GM18508 (cell line): ENCODE data around the gene NBAS.
"Not testable (repeated sequence)": the region's sequence is repeated elsewhere in the genome, so short reads cannot be mapped to it uniquely, and the experiment has no call there.

Experiments
- ATAC-seq: cut with Tn5 transposase; IDR thresholded peaks from one replicate; pipeline ENCODE4 v1.9.1; 2021; ENCODE audit warnings: moderate number of reproducible peaks; ENCODE audit not compliant: insufficient read depth, unreplicated experiment

The NBAS gene

DNA sequence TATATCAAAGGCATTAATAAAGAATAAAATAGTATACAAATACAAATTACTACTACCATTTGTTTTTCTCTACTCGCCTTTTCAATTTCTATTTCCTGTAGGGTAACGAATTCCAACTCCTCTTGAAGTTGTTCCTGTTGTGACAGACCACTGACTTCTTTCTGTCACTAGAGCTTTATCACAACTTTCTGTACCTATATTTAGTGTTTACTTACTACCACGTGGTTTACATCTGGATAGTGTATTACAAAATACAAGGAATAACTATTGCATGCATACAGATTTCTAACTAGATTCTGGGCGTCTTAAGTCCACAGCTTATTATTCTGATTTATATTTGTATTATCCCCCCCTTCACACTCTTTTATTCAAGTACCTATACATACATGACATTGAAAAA lies 22.3 kb downstream of the NBAS start:
- ATAC-seq = no peak

DNA sequence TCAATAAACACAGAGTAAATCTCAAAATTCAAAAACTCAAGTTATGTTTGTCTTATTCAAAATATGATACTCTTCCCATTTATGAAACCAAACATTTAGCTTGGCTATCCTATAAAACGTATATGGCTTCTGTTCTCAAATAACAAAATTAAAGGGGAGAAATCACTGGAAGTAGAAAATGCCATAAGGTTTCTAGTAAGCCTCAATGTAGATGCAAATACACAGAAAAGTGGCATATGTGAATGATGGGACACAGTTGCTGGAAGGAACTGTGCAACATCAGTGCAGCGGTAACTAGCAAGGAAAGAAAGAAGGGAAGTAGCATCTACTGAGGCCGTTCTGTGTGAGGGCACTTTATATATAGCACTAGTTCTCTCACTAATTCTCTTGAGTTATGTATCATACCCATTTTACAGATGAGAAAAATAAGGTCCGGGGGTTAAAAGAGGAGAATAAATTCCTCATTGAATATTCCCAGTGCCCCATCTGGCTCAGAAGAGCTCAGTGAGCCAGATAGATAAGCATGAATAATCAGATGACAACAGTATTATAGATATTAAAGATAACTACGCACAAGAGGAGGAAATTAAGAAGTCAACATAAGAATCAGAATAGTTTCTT lies 27.2 kb downstream of the NBAS start:
- no peak for ATAC-seq

DNA sequence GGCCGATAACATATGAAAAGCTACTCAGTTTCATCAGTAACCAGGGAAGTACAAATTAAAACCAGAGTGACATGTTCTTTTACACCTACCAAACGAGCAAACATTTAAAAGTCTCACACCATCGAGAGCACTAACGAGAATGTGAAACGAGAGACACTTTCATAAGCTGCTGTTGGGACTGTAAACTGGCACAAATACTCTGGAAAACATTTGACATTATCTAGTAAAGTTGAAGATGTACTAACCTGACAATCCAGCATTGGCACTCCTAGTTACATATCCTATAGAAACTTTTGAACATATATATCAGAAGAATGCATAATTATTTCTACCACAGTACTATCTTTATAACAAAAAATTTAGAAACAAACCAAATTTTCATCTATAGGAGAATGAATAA lies 28.1 kb downstream of the NBAS start:
- no peak for ATAC-seq

DNA sequence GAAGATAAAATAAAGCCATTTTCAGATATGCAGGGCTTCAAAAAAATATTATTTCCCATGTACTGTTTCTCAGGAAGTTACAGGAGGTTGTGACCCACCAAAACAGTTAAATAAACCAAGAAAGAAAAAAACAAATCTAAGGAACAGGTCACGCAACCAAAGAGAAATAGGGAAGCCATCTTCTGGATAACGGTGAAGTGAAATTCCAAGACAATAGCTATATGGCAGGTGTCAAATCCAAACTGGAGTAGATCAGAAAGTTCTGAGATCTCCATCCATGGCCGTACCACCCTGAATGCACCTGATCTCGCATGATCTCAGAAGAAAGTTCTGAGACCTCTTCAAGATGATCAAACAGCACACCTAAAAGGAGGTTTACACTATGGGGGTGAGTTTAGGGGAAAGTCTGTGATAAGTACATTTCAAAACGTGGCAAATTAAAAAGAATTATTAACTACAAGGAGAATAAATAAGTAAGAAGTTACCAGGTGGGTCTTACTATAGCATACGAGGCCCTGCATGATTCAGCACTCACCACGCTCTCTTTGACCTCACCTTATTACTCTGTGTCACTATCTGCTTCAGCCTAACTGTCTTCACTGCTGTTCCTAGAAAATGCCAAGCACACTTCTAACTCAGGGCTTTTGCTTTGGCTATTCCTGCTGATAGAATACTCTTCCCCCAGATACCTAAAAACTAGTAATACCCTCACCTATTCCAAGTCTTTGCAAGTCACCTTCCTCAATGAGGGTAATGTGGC lies 29.9 kb downstream of the NBAS start:
- ATAC-seq = no peak

DNA sequence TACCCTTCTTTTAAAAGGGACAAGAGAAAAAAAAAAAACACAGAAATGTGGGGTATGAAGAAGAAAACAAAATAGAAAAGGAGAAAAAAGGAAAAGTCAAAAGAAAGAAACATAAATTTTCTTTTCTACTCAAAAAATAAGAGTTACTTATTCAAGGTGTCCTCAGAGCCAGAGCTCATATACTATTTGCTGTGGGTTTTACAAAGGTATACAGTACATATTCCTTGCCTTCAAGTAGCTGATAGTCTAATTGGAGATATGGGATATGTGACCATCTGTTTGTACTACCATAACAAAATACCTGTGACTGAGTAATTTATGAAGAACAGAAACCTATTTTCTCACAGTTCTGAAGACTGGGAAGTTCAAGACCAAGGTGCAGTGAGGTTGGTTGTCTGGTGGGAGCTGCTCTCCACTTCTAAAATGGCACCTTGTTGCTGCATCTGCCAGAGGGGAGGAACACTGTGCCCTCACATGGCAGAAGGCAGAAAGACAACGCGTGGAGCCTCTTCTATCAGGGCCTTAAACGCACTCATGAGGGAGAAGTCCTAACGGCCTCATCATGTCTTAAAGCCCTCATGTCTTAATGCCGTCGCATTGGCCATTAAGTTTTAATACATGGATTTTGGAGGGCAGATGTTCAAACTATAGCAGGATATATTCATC lies 33.9 kb downstream of the NBAS start:
- no peak for ATAC-seq

DNA sequence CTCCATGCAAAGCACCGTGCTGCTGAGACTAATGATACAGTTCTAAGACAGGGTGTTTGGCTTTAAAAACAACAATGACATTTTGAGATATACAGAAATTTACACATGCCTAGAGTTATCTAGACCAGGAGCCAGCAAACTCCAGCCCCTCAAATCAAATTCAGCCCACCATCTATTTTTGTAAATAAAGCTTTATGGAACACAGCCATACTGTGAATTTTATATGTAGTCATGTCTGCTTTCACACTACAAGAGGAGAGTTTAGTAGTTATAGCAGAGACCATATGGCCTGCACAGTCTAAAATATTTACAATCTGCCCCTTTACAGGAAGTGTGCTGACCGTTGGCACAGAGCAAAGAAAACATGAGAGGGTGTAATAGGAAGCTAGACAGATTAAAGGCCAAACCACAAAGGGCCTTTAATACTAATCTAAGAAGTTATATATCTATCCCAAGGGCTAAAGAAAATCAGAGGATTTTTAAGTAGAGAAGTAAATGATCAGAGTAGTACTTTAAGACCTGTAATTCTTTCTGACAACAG lies 39.4 kb downstream of the NBAS start:
- ATAC-seq = no peak

DNA sequence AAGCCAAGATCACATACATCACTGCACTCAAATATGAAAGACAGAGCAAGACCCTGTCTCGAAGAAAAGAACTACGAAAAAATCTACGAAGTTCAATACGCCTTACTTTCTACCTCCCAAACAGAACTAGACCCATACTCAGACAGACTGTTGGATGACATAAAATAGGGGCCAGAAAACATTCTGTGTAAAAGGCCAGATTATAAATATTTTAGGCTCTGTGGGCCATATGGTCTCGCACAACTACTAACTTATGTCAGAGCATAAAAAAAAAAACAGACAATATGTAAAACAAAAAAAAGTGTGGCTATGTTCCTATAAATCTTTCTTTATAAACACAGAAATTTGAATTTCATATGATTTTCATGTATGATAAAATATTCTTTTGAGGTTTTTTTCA lies 40.8 kb downstream of the NBAS start:
- no peak for ATAC-seq

DNA sequence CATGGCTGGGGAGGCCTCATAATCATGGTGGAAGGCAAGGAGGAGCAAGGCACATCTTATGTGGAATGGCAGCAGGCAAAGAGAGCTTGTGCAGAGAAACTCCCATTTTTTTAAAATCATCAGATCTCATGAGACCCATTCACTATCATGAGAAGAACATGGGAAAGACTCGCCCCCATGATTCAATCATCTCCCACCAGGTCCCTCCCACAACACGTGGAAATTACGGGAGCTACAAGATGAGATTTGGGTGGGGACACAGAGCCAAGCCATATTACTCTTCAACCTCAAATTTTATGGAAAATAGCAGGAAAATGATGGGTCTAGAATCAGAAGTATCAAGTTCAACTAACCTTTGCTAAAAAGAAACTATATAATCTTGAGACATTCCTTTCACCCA lies 42.4 kb downstream of the NBAS start:
- not testable (repeated sequence) for ATAC-seq

DNA sequence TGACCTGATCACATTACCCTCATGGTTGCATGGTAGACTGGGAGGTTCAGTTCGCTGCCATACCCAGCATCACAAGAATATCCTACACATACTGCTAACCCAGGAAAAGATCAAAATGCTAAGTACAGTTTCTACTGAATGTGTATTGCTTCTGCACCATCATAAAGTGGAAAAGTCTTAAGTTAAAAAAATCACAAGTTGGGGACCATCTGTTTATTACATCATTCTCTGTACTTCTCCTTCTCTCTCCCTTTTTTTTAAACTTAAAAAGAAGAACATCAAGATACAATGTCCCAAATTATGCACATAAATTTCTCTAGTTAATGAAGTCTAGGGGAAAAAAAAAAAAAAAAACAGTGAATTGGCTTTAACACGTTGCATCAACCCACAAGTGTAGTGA lies 43.3 kb downstream of the NBAS start:
- ATAC-seq = no peak

DNA sequence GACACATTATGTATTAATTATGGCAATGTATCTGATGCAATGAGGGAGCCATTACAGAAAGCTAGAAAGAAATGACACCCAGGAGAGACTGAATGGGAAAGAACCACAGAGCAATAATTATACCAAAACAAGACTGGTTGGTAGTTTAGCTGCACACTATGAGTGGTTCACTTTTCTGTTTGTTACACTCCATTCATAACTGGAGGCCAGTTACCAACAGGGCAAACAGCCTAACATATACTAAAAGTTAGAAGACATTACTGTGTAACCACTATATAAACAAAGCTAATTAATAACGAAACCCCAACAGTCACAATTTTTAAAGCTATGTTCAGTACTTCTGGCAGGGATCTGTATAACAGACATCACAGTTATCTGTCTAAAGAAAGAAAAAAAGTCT lies 49.4 kb downstream of the NBAS start:
- ATAC-seq = no peak

DNA sequence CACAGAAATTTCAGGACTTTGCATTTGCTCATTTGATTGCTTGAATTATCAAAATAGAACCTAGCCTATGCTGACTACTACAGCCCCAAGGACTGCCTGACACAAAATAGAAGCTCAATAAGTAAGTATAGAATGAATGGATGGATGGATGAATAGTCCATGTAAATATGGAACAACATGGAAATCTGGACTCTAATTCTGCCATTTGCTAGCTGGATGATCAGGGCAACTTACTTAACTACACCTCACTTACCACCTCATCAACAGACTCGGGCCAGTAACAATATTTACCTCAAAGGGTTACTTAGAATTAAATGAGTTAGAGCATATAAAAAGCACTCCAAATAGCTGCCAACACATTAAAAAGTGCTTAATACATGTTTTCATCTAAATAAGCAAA lies 50.6 kb downstream of the NBAS start:
- ATAC-seq = no peak

DNA sequence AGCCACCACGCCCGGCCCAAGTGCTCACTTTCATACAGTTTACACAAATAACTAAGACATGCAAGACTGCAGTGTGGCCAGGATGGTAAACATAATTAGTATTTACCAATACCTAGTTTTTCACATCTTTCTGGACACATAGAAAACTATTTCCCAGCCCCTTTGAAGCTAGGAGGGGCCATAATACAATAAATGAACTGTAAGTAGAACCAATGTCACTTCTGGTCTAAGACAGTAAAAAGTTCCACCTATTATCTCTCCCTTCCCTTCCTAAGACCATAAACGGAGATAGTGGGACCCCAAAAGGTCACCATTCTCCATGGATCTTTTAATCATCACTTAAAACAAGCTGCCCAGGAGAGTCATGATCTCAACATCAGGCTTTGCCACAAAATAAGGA lies 51.0 kb downstream of the NBAS start:
- ATAC-seq = no peak

DNA sequence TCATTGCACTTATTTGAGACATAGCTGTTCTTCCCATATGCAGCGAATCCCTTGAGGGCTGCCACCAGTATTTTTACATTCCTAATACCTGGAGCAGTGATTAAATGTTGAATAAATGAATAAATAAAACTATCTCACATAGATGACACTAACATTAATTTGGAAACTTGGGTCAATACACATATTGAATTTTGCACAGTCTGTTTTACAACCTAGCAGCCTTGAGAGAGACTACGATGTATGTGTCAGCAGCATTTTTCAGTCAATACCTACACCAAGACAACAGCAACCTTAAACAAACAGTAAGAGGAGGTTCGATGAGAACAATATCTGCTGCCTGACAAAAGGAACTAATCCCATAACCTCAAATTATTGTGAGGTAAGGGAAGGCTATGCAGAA lies 53.4 kb downstream of the NBAS start:
- no peak for ATAC-seq

DNA sequence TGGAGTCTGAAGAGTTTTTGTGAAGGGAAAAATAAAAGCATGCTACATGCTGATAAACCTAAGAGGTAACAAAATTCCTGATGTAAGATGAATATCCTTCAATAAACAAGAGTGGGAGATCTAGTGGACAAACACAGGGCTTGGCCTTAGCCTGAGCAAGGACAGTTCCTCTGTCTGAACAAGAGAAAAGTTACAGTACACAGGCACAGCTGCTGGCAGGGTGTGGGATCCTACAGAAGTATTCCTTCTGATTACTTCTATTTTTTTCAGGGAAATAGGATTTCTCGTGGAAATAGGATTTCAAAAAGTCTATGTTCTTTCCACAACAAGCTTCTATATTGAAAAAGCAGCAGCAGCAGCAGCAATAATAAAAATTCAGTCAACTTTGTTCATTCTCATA lies 54.1 kb downstream of the NBAS start:
- no peak for ATAC-seq

DNA sequence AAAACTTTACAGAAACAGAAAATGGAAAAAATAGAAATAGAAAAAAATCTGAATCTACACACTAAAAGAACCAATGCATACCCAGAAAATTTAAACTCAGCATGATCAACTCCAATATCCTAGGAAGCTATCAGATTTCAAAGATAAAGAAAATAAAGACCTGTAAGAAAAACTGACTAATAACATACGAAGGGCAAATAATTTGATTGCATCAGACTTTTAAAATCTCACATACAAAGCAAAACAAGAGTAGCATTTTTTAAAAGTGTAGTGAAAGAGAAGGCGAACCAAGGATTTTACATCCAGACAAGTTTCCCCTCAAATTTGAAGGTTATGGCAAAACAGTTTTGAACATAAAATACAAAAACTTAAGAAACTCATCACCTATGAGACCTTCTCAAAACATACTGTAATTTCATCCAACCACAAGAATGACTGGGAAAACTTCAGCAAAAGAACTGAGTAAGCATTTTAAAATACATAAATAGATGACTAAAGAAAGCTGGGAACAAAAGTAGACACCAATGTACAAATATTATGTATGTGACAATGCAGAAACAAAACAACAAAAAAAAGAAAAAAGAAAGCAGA lies 54.8 kb downstream of the NBAS start:
- ATAC-seq = no peak

DNA sequence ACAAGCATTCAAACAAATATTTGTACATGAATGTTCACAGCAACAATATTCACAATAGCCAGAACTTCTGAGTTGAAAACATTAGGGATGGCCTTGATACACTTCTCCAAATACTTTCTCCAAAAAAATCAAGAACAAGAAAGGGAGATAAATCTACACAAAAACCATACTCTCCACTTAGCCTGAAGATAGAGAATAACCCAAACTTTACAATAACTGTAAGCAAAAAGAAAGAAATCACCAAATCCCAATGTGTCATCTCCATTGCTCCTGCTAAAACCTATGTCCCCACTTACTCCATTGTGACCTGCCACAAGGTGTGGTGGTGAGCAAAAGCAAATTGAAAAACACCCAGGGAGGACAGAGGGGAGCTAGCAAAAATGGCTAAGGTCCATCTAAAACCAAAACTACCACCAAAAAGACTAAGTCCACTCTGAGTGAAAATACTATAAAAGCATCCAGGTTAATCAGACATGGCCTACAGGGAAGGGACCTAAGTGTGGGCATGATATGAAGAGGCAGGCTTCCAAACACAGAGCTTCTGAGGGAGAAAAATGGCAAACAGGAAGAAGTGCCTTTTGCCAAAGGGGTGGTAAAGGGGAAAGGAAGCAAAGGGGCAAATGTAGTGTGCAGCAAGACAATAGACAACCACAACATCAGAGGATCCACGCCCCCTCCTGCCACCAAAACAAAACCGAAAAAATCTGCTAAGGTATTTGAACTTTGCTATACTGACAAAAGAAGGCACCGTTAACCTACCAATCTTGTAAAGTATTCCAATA lies 56.1 kb downstream of the NBAS start:
- no peak for ATAC-seq

DNA sequence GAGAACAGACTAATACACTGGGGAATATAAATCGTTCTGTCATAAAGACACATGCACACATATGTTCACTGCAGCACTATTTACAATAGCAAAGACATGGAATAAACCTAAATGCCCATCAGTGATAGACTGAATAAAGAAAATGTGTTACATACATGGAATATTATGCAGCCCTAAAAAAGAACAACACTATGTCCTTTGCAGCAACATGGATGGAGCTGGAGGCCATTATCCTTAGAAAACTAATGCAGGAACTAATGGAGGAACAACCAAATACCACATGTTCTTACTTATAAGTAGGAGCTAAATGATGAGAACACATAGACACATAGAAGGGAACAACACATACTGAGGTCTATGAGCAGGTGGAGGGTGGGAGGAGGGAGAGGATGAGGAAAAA lies 61.9 kb downstream of the NBAS start:
- not testable (repeated sequence) for ATAC-seq

DNA sequence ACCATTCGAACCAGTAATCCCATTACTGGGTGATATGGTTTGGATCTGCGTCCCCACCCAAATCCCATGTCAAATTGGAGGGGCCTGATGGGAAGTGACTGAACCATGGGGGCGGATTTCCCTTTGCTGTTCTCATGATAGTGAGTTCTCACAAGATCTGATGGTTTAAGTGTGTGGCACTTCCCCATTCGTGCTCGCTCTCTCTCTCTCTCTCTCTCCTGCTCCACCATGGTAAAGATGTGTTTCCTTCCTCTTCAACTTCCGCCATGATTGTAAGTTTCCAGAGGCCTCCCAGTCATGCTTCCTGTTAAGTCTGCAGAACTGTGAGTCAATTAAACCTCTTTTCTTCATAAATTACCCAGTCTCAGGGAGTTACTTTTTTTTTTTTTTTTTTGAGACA lies 62.6 kb downstream of the NBAS start:
- ATAC-seq = no peak

DNA sequence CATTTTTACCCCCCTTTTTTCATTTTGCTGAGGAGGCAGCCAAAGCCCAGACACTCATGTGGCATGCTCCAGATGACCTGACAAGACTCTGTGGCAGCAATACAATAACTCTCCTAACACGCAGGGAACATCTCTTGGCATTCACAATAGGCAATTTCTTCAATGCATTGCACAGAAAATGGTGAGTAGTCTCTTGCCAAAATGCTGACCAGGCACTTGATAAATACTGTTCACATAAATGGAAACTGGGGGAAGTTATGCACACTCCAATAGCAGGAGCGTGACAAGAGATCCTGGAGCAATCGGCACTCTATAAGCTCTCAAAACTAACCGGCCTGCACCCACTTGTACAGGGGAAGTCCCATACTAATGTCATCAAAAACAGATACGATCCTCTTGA lies 66.3 kb downstream of the NBAS start:
- ATAC-seq = no peak

DNA sequence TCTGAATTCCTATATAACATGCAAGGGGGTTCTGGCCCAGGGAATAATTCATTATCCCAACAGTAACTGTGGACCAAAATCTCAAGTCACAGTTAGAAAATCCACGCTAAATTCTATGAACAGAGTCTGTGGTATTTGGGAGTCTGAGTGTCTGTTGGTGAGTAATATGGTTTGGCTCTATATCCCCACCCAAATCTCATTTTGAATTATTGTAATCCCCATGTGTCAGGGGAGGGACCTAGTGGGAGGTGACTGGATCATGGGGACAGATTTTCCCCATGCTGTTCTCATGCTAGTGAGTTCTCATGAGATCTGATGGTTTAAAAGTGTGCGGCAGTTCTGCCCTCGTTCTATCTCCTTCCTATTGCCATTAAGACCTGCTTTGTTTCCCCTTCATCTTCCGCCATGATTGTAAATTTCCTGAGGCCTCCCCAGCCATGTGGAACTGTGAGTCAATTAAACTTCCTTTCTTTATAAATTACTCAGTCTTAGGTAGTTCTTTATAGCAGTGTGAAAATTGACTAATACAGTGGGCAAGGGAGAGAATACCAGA lies 68.3 kb downstream of the NBAS start:
- ATAC-seq = no peak
